Endothelial cell (in vitro differentiated cells): ENCODE data around the gene PRXL2B. TPM values are rescaled to one million over a fixed set of nuclear protein-coding genes. Genes with fewer than 3 reads are reported as not detected.
A peak's percentile ranks its signal among the peaks of the same experiment; 100 is the strongest.

Experiments used
- DNase-seq: peaks from one replicate; pipeline ENCODE4 v3.0.0; 2021; ENCODE audit warnings: low spot score
- H3K27ac Mint-ChIP-seq: one replicate; pipeline ENCODE4 v1.8.0; 2021; ENCODE audit warnings: mixed read lengths, inconsistent platforms; ENCODE audit not compliant: unreplicated experiment
- H3K27me3 Mint-ChIP-seq: one replicate; pipeline ENCODE4 v1.8.0; 2021; ENCODE audit warnings: mild to moderate bottlenecking, moderate library complexity, mixed read lengths, inconsistent platforms; ENCODE audit not compliant: unreplicated experiment
- H3K36me3 Mint-ChIP-seq: one replicate; pipeline ENCODE4 v1.8.0; 2021; ENCODE audit warnings: mild to moderate bottlenecking, low read depth, mixed read lengths, inconsistent platforms; ENCODE audit not compliant: unreplicated experiment
- H3K4me1 Mint-ChIP-seq: one replicate; pipeline ENCODE4 v1.8.0; 2021; ENCODE audit warnings: mild to moderate bottlenecking, mixed read lengths, inconsistent platforms; ENCODE audit not compliant: unreplicated experiment
- H3K4me3 Mint-ChIP-seq: one replicate; pipeline ENCODE4 v1.8.0; 2021; ENCODE audit warnings: mild to moderate bottlenecking, mixed read lengths, inconsistent platforms; ENCODE audit not compliant: unreplicated experiment
- H3K9me3 Mint-ChIP-seq: one replicate; pipeline ENCODE4 v1.8.0; 2021; ENCODE audit warnings: mixed read lengths, inconsistent platforms; ENCODE audit not compliant: unreplicated experiment
- long read RNA-seq: library from polyadenylated mRNA; unstranded; transcript quantifications from one replicate; pipeline ENCODE4 v2.0.0, GENCODE V29; 2020; ENCODE audit not compliant: unreplicated experiment
- total RNA-seq: library from RNA; stranded (reverse); fragmentation: NEBNext Ultra II Directional; extraction: Animal tissue kit (Norgen Biotek cat#: 25700); gene quantifications from one replicate; pipeline ENCODE4 v1.2.1, GENCODE V29; 2021; ENCODE audit not compliant: unreplicated experiment
- TF ChIP-seq, protein P1 (sequence below): fragments of 200-600 bp; sonication (generic); IDR thresholded peaks from one replicate; pipeline ENCODE4 v1.5.0; 2021; ENCODE audit warnings: antibody characterized with exemption; ENCODE audit not compliant: unreplicated experiment

The PRXL2B gene, protein sequence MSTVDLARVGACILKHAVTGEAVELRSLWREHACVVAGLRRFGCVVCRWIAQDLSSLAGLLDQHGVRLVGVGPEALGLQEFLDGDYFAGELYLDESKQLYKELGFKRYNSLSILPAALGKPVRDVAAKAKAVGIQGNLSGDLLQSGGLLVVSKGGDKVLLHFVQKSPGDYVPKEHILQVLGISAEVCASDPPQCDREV
- total RNA-seq, result 35.6 TPM
- long read RNA-seq, transcript PRXL2B-204 (7 exons, 2,749 nt), result major isoform, 6 of 18 reads
- long read RNA-seq, partial matches to known transcripts, result 4 of 18 reads
- long read RNA-seq, other reads (novel, unspliced or antisense), result 4 of 18 reads

DNA sequence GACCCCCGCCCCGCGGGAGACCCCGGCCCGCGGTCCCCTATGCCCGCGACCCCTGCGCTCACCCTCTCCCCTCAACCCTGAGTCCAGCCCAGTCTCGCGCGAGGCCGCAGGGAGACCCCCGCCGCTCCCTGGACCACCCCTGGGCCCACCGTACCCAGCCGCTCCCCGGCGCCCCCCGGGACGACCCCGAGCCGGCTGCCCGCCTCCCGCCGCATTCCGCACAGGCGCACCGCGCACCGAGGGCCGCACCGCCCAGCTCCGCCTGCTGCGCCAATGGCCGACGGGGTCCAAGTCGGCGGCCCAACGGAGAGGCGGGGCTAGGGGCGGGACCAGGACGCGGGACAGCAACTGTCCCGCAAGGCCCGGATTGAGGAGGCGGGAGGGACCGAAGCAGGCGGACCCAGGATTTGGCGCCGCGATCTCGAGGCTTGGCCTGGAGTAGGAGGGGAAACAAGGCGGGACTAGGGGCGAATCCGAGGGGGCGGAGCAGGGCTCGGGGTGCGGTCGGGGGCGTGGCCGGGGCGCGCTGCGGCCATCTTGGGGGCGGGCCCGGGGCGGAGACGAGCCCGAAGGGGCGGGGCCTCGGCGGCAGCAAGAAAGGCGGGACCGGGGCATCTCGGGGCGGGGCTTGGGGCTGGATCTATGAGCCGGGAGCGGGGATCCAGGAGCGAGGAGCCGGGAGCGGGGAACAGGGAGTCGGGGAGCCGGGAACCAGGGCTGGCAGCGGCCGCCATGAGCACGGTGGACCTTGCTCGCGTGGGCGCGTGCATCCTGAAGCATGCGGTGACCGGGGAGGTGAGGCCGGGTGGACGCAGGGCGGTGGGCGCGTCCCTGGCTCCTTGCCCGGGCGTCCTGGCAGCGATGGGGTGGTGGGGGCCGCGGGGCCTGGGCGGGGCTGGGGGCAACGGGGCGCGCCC is at the start of gene PRXL2B:
TSS of gene PRXL2B (plus strand) at position 624 of the 917 bp plus-strand sequence. CDS start at position 733, 109 bp downstream.
- Mint-ChIP-seq H3K4me1 (peaks cover 15% of the 10 kb centered on the region), H3K36me3 (no peaks in the 10 kb centered on the region), H3K27me3 (peaks cover 12% of the 10 kb centered on the region), H3K9me3 (no peaks in the 10 kb centered on the region), H3K4me3 (peak within 1 kb of the TSS; percentile 88), H3K27ac (peak within 1 kb of the TSS; percentile 52)
- TF ChIP-seq, protein P1, sequence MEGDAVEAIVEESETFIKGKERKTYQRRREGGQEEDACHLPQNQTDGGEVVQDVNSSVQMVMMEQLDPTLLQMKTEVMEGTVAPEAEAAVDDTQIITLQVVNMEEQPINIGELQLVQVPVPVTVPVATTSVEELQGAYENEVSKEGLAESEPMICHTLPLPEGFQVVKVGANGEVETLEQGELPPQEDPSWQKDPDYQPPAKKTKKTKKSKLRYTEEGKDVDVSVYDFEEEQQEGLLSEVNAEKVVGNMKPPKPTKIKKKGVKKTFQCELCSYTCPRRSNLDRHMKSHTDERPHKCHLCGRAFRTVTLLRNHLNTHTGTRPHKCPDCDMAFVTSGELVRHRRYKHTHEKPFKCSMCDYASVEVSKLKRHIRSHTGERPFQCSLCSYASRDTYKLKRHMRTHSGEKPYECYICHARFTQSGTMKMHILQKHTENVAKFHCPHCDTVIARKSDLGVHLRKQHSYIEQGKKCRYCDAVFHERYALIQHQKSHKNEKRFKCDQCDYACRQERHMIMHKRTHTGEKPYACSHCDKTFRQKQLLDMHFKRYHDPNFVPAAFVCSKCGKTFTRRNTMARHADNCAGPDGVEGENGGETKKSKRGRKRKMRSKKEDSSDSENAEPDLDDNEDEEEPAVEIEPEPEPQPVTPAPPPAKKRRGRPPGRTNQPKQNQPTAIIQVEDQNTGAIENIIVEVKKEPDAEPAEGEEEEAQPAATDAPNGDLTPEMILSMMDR, result no peak
- peak; percentile 99 for DNase-seq

DNA sequence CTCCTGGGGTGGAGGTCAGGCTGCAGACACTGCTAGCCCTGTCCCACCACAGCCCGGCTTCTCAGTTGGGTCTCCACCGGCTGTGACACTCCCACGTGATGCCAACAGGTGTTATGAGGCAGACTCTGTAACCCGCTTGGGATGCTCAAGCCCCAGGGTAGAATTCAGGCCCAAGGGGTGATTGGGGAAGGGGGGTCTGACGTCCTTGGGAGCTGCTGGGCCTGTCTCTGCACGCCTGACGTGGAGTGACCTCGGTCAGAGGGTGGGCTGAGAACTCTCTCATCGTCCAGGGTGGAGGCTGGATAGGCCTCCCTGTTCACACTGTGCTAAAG is 48.8 kb upstream of the PRXL2B start:
- DNase-seq, result no peak
- no peak overlapping the region for H3K27ac Mint-ChIP-seq
- H3K9me3 Mint-ChIP-seq, result no peaks in the 10 kb centered on the region
- peaks cover 15% of the 10 kb centered on the region for H3K27me3 Mint-ChIP-seq
- no peaks in the 10 kb centered on the region for H3K4me1 Mint-ChIP-seq
- H3K4me3 Mint-ChIP-seq, result no peak overlapping the region
- TF ChIP-seq, protein P1, result no peak
- H3K36me3 Mint-ChIP-seq, result no peaks in the 10 kb centered on the region

DNA sequence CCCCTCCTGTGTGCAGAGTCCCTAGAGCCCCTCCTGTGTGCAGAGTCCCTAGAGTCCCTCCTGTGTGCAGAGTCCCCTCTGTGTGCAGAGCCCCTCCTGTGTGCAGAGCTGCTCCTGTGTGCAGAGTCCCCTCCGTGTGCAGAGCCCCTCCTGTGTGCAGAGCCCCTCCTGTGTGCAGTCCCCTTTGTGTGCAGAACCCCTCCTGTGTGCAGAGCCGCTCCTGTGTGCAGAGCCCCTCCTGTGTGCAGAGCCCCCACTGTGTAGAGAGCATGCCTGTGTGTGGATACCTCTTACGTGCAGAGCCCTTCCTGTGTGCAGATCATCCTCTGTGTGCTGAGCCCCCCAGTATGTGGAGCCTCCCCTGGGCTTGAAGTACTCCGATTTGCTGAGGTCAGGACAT is 48.2 kb upstream of the PRXL2B start:
- H3K9me3 Mint-ChIP-seq, result no peaks in the 10 kb centered on the region
- H3K27ac Mint-ChIP-seq, result no peak overlapping the region
- peaks cover 11% of the 10 kb centered on the region for H3K27me3 Mint-ChIP-seq
- no peak for DNase-seq
- H3K4me1 Mint-ChIP-seq, result no peaks in the 10 kb centered on the region
- TF ChIP-seq, protein P1, result no peak
- no peak overlapping the region for H3K4me3 Mint-ChIP-seq
- H3K36me3 Mint-ChIP-seq, result no peaks in the 10 kb centered on the region

DNA sequence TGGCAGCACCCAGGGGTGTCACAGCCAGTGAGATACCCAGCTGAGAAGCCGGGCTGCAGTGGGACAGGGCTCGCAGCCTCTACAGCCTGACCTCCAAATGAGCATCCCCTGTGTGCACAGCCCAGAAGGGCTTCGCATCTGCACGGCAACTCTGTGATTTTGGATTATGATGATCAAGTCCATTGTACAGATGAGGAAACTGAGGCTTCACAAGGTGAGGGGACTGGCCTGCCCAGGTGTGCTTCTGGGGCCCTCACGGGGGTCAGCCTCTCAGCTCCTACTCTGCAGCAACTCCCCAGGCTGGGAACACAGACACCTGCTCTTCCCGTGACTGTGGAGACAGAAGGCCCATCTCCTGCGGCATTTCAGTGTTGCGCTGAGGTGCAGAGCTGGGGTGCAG is 47.7 kb upstream of the PRXL2B start:
- H3K4me1 Mint-ChIP-seq, result no peaks in the 10 kb centered on the region
- no peaks in the 10 kb centered on the region for H3K9me3 Mint-ChIP-seq
- no peaks in the 10 kb centered on the region for H3K36me3 Mint-ChIP-seq
- TF ChIP-seq, protein P1, result no peak
- peaks cover 10% of the 10 kb centered on the region for H3K27me3 Mint-ChIP-seq
- H3K4me3 Mint-ChIP-seq, result no peak overlapping the region
- H3K27ac Mint-ChIP-seq, result no peak overlapping the region
- no peak for DNase-seq
